Heart right ventricle (tissue), 16 donors: ENCODE measurements around the gene BMAL1. TPM values are rescaled to one million over a fixed set of nuclear protein-coding genes. Genes with fewer than 3 reads are reported as not detected.
A peak's percentile ranks its signal among the peaks of the same experiment; 100 is the strongest.

Source experiments
- ATAC-seq, 8 donors: fragments of 200-7000 bp; cut with Tn5 transposase; one replicate each; pipeline ENCODE4 v1.9.1; 2020; ENCODE audit warnings: mild to moderate bottlenecking in 8 of 8, moderate library complexity in 8 of 8, moderate number of reproducible peaks in 1 of 8
- DNase-seq, 2 donors: peaks; one replicate each; pipeline ENCODE4 v3.0.0-alpha.2; 2020
- H3K27ac ChIP-seq, 10 donors: fragments of 200-600 bp; sonication (generic) in 2 of 10; one replicate each; pipeline versions ENCODE4 v1.5.0 to v1.8.0; 2020 to 2022; ENCODE audit warnings: mild to moderate bottlenecking in 3 of 10
- H3K27me3 ChIP-seq, 7 donors: fragments of 200-600 bp; one replicate each; pipeline ENCODE4 v1.8.0; 2021 to 2022; ENCODE audit warnings: mild to moderate bottlenecking in 2 of 7
- H3K36me3 ChIP-seq, 9 donors: fragments of 200-600 bp; sonication (generic) in 1 of 9; one replicate each; pipeline versions ENCODE4 v1.5.0 to v1.8.0; 2020 to 2022; ENCODE audit warnings: mild to moderate bottlenecking in 2 of 9
- H3K4me1 ChIP-seq, 9 donors: fragments of 200-600 bp; sonication (generic) in 1 of 9; one replicate each; pipeline versions ENCODE4 v1.5.0 to v1.8.0; 2020 to 2022; ENCODE audit warnings: mild to moderate bottlenecking in 4 of 9
- H3K4me3 ChIP-seq, 10 donors: fragments of 200-600 bp; sonication (generic) in 2 of 10; one replicate each; pipeline versions ENCODE4 v1.5.0 to v1.8.0; 2020 to 2022; ENCODE audit warnings: mild to moderate bottlenecking in 7 of 10, moderate library complexity in 2 of 10
- H3K9me3 ChIP-seq, 11 donors: fragments of 200-600 bp in 10 of 11; sonication (generic) in 2 of 11; one replicate each; pipeline versions ENCODE4 v1.5.0 to v1.8.0; 2013 to 2022; ENCODE audit warnings: mild to moderate bottlenecking in 2 of 11, control low read depth in 1 of 11, moderate library complexity in 1 of 11
- WGBS, 2 donors: extraction: QIAGEN DNeasy Blood & Tissue Kit; methylation state at CpG; one replicate each; pipeline ENCODE4 v1.1.7; 2013; ENCODE audit warnings: inconsistent platforms in 1 of 2; 5-methylcytosine and 5-hydroxymethylcytosine counted together
- intact Hi-C, 10 donors: fragments of 100-400 bp; cut with DNase I; formaldehyde crosslinking; loops; one replicate each; pipeline versions ENCODE4 v1.11.1 to v1.14.2; 2022
- polyA plus RNA-seq, 2 donors: library from polyadenylated mRNA; stranded (reverse); fragments of 200-250 nt; gene quantifications; one replicate each; pipeline ENCODE4 v1.2.3, GENCODE V29; 2013
- total RNA-seq, 10 donors: library from RNA; stranded (reverse); fragmentation: NEBNext Ultra II Directional in 3 of 10; extraction: Animal tissue kit (Norgen Biotek cat#: 25700) in 3 of 10; gene quantifications; one replicate each; pipeline versions ENCODE4 v1.2.1 to v1.2.4, GENCODE V29; 2021 to 2023
- TF ChIP-seq, protein P1 (sequence below), 9 donors: fragments of 200-600 bp; sonication (generic) in 2 of 9; IDR thresholded peaks; one replicate each; pipeline versions ENCODE4 v1.5.0 to v1.8.0; 2021 to 2022; ENCODE audit warnings: antibody characterized with exemption in 9 of 9, mild to moderate bottlenecking in 5 of 9, moderate library complexity in 1 of 9
- donor health status: Arrhythmogenic right ventricular cardiomyopathy.
- donor health status: ischemic (EF 13 %, LVEDD 7.1; RV severe dilation, severe dysfunction).
- donor health status: healthy with polysubstance abuse.
- donor health status: DM: no; HTN: yes; CAD: no.
- donor health status: DM: no; HTN: no; CAD: no.
- donor health status: ischemic (EF 25% LVEDD 6.9; RV normal size, moderate dysfunction).
- donor health status: ischemic (EF 25% LVEDD 5.7; RV mildly dilated, moderate dysfunction).
- donor health status: healthy.
- donor health status: DM: yes; HTN: yes; CAD: no.
- donor health status: Ischemic cardiomyopathy.
- donor health status: ischemic (EF 35%, LVEDD 5.7; RV mildly dilated, moderate dysfunction).
- donor health status: nonischemic (EF 11% LVEDD 7.7; RV severe dilation, severe dysfunction).
- donor health status: DM: yes; HTN: yes; CAD: no.
- donor health status: PGD.
- donor health status: ischemic (EF 29% LVEDD 5.4; RV normal size, mild dysfunction).
- donor health status: nonischemic (EF 23%, LVEDD 6.1; RV moderate dilation, normal function).

BMAL1 gene
- total and polyA plus RNA-seq, 12 donors = 2.9 to 19.9 (median 10.2) TPM

GRCh38 chr11:13339195-13340153 lies 61.9 kb downstream of the BMAL1 start:
- intact Hi-C loops = loop anchor here (2.0 to 10.0 kb wide), 6 partner anchors 62 to 377 kb away; partner anchors contain the start of gene BMAL1 (in 2 of the 10)
- ATAC-seq = peak; percentile 13 to 74 (median 57)

DNA sequence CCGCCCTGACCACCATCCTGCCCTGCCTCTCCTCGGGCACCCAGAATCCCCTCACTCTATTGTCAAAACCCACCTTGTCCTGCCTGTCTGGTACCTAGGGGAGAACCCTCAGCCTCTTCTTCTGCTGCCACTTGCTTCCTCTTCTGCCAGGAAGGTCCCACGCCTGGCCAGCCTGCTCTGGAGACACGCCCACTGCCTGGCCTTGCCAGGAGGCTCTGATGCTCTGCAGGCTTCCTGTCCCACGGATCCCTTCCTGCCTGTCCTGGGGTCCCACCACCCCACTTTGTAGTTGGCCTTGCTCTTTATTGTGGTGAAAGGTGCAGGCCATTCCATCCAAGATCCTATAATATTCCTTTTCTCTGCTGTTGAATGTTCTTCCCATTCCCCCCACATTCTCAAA lies 63.4 kb downstream of the BMAL1 start:
- 72 to 74% methylated on average over 5 of the region's 5 CpGs for WGBS, 2 donors
- Histone ChIP-seq H3K9me3 (no peaks in the 10 kb centered on the region), H3K4me1 (peaks cover 0 to 47% (median 27%) of the 10 kb centered on the region in 9 donors), H3K36me3 (peaks cover 0 to 6% (median 0%) of the 10 kb centered on the region in 9 donors), H3K4me3 (no peak overlapping the region), H3K27me3 (no peaks in the 10 kb centered on the region), H3K27ac (no peak overlapping the region)
- intact Hi-C loops = loop anchor here in 9 of 10 donors (2.0 to 10.0 kb wide), 5 partner anchors 66 to 379 kb away; partner anchors contain the start of gene BMAL1 (in 1 of the 9)
- ATAC-seq (no peak), DNase-seq (no peak)
- TF ChIP-seq, protein P1, sequence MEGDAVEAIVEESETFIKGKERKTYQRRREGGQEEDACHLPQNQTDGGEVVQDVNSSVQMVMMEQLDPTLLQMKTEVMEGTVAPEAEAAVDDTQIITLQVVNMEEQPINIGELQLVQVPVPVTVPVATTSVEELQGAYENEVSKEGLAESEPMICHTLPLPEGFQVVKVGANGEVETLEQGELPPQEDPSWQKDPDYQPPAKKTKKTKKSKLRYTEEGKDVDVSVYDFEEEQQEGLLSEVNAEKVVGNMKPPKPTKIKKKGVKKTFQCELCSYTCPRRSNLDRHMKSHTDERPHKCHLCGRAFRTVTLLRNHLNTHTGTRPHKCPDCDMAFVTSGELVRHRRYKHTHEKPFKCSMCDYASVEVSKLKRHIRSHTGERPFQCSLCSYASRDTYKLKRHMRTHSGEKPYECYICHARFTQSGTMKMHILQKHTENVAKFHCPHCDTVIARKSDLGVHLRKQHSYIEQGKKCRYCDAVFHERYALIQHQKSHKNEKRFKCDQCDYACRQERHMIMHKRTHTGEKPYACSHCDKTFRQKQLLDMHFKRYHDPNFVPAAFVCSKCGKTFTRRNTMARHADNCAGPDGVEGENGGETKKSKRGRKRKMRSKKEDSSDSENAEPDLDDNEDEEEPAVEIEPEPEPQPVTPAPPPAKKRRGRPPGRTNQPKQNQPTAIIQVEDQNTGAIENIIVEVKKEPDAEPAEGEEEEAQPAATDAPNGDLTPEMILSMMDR (IDR thresholded peaks at IDR 0.05) = no peak

More at GRCh38 chr11:13339195-13340153, 61.9 kb downstream of the BMAL1 start:
- Histone ChIP-seq H3K27me3 (no peaks in the 10 kb centered on the region), H3K4me3 (no peak overlapping the region), H3K9me3 (no peaks in the 10 kb centered on the region), H3K27ac (peak overlapping the region in 1 of 10 donors; percentile 75), H3K4me1 (peaks cover 0 to 58% (median 38%) of the 10 kb centered on the region in 9 donors), H3K36me3 (peaks cover 0 to 4% (median 0%) of the 10 kb centered on the region in 9 donors)
- TF ChIP-seq, protein P1 (IDR thresholded peaks at IDR 0.05) = no peak
- DNase-seq = no peak
- WGBS, 2 donors = 39 to 48% methylated on average over 11 of the region's 11 CpGs

- Histone ChIP-seq H3K9me3 (no peaks in the 10 kb centered on the region), H3K4me3 (no peak overlapping the region), H3K4me1 (peaks cover 0 to 34% (median 22%) of the 10 kb centered on the region in 9 donors), H3K27ac (no peak overlapping the region), H3K27me3 (no peaks in the 10 kb centered on the region), H3K36me3 (peaks cover 0 to 9% (median 0%) of the 10 kb centered on the region in 9 donors)
- ATAC-seq (no peak), DNase-seq (no peak)
- intact Hi-C loops = loop anchor here in 8 of 10 donors (5.0 to 10.0 kb wide), 4 partner anchors 68 to 381 kb away; partner anchors contain the start of gene BMAL1 (in 1 of the 8)
- 89 to 90% methylated on average over 4 of the region's 4 CpGs for WGBS, 2 donors
- TF ChIP-seq, protein P1 (IDR thresholded peaks at IDR 0.05) = no peak
These were observed 65.5 kb downstream of the BMAL1 start for GRCh38 chr11:13343067-13343466.
